Measurements from ENCODE around the gene LHFPL6. TPM values are rescaled to one million over a fixed set of nuclear protein-coding genes. Genes with fewer than 3 reads are reported as not detected.
A peak's percentile ranks its signal among the peaks of the same experiment; 100 is the strongest.

The LHFPL6 gene
- total and polyA plus RNA-seq, 11 donors = 34.4 to 74.4 (median 53.2) TPM

DNA sequence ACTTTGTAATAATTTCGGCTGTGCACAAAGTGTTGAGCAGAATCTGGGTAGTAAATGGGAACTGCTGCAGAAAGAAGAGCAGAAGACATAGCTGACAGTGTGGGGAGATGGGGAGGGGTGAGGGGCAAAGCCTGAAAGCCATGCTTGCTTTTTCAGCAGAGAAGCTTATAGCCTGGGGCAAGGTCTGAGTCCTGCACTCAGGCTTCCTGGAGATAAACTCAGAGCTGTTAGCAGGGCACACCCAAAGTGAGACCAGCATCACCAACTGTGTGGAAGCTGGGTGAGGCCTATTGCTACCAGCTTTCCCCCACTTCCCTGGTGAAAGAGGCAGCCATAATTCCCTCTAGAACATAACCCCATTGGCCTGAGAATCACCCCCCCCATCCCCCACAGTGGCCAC is 15.6 kb upstream of the LHFPL6 start:
- H3K36me3 ChIP-seq = no peaks in the 10 kb centered on the region
- TF ChIP-seq, protein P1, sequence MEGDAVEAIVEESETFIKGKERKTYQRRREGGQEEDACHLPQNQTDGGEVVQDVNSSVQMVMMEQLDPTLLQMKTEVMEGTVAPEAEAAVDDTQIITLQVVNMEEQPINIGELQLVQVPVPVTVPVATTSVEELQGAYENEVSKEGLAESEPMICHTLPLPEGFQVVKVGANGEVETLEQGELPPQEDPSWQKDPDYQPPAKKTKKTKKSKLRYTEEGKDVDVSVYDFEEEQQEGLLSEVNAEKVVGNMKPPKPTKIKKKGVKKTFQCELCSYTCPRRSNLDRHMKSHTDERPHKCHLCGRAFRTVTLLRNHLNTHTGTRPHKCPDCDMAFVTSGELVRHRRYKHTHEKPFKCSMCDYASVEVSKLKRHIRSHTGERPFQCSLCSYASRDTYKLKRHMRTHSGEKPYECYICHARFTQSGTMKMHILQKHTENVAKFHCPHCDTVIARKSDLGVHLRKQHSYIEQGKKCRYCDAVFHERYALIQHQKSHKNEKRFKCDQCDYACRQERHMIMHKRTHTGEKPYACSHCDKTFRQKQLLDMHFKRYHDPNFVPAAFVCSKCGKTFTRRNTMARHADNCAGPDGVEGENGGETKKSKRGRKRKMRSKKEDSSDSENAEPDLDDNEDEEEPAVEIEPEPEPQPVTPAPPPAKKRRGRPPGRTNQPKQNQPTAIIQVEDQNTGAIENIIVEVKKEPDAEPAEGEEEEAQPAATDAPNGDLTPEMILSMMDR (IDR thresholded peaks at IDR 0.05) = no peak
- TF ChIP-seq POLR2A (IDR thresholded peaks at IDR 0.05) = no peak
- no peak overlapping the region for H3K27ac ChIP-seq
- peaks cover 0 to 10% (median 0%) of the 10 kb centered on the region in 12 donors for H3K4me1 ChIP-seq
- H3K4me3 ChIP-seq = no peak overlapping the region
- no peaks in the 10 kb centered on the region for H3K9me3 ChIP-seq
- no peak for DNase-seq
- no peak for ATAC-seq
- intact Hi-C loops (cut with DNase I) = loop anchor here in 4 of 10 donors (5.0 kb wide), 4 partner anchors 346 to 571 kb away; no protein-coding TSS in a partner anchor
- no peaks in the 10 kb centered on the region for H3K27me3 ChIP-seq
- 60 to 79% (median 72%) methylated on average over 1 of the region's 1 CpG for WGBS, 4 donors

DNA sequence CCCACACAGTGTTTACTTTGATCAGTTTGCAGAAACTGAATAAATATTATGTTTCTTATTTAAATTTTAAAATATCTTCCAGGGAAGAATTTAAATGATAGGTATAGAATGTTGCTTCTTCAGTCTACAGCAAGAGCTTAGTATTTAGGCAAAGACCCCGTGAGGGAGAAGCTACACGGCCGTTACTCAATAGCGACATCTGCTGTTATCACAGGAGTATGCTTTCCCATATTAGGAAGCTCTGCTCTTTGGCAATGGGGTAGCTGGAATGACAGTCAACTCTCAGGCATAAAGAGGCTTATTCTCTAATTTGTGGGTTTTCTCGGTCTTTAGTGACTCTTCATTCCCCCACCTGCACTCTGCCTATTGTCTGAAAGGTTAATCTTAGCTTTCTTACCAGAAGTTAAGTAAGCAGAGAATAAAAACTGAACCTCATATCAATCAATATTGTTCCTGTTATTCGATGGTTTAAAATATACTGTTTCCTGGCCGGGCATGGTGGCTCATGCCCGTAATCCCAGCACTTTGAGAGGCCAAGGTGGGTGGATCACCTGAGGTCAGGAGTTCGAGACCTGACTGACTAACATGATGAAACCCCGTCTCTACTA is 13.2 kb upstream of the LHFPL6 start:
- TF ChIP-seq, protein P1 (IDR thresholded peaks at IDR 0.05) = peak; percentile 84 to 98 (median 91)
- no peak for TF ChIP-seq POLR2A (IDR thresholded peaks at IDR 0.05)
- peaks cover 0 to 10% (median 0%) of the 10 kb centered on the region in 12 donors for H3K4me1 ChIP-seq
- H3K9me3 ChIP-seq = no peaks in the 10 kb centered on the region
- no peak overlapping the region for H3K27ac ChIP-seq
- H3K27me3 ChIP-seq = no peaks in the 10 kb centered on the region
- peak in 4 of 5 donors; percentile 29 to 57 (median 46) for DNase-seq
- H3K36me3 ChIP-seq = no peaks in the 10 kb centered on the region
- intact Hi-C loops (cut with DNase I) = loop anchor here in 5 of 10 donors (2.0 to 5.0 kb wide), 6 partner anchors 344 to 569 kb away; no protein-coding TSS in a partner anchor
- ATAC-seq = peak in 3 of 4 donors; percentile 83 to 88 (median 85)
- 35 to 38% (median 37%) methylated on average over 10 of the region's 10 CpGs for WGBS, 4 donors
- no peak overlapping the region for H3K4me3 ChIP-seq

DNA sequence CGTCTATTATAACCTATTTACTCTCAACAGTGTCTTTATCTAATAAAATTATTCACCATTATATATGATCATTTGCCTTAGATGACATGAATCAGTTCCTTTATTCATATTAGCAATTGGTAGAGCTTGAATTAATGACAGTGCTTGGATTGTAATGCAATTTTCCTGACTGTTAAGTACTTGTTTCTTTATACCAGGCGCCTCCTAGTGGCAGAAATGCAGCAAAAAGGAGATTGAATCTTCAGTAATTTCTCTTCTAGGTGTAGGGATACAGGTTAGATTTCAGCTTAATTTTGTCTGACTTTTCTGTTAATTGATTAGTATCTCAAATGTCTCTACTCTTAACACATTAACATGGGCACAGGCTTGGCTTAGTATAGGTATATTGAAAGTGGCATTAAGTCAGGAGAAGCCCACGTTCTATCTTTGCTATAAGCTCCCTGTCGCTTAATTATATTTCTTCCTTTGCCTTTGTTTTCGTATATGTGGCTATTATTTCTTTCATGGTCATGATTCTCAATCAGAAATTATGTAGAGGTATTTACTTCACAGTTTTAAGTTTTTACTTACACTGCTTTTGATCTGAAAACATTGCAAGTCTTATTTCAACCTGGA is 9.1 kb upstream of the LHFPL6 start:
- ATAC-seq (peak in 2 of 4 donors; percentile 43 to 56), DNase-seq (peak in 4 of 5 donors; percentile 54 to 74 (median 70))
- intact Hi-C loops (cut with DNase I) = loop anchor here in 8 of 10 donors (1.0 to 5.0 kb wide), 8 partner anchors 265 to 561 kb away; no protein-coding TSS in a partner anchor
- H3K4me3 ChIP-seq = no peak overlapping the region
- H3K4me1 ChIP-seq = peaks cover 0 to 10% (median 0%) of the 10 kb centered on the region in 12 donors
- 56 to 66% (median 63%) methylated on average over 5 of the region's 5 CpGs for WGBS, 4 donors
- no peak overlapping the region for H3K27ac ChIP-seq
- TF ChIP-seq, protein P1 (IDR thresholded peaks at IDR 0.05) = peak; percentile 71 to 95 (median 87)
- no peak for TF ChIP-seq POLR2A (IDR thresholded peaks at IDR 0.05)
- H3K9me3 ChIP-seq = no peaks in the 10 kb centered on the region
- no peaks in the 10 kb centered on the region for H3K36me3 ChIP-seq
- no peaks in the 10 kb centered on the region for H3K27me3 ChIP-seq

DNA sequence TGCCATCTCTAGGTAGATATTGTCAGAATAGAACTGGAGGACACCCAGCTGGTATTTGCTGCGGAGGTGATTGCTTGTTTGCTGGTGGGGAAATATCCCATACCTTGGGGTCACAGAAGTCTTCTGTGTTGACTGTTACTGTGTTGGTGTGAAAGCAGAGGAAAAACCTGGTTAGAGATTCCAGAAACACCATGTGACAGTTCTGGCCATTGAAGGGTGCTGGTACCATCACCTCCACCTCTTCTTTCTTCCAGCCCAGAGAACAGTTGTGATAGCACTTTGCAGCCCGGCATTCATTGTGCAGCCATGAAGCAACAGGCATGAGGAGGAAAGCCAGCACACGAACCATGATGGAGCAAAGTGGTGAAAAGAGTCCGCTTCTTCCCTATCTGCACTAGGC is 4.9 kb upstream of the LHFPL6 start:
- DNase-seq = no peak
- intact Hi-C loops (cut with DNase I) = loop anchor here in 1 of 10 donors (10.0 kb wide), 1 partner anchor 263 kb away; no protein-coding TSS in a partner anchor
- no peak overlapping the region for H3K27ac ChIP-seq
- H3K36me3 ChIP-seq = no peaks in the 10 kb centered on the region
- H3K27me3 ChIP-seq = peaks cover 0 to 6% (median 0%) of the 10 kb centered on the region in 9 donors
- H3K4me1 ChIP-seq = peaks cover 0 to 12% (median 3%) of the 10 kb centered on the region in 12 donors
- no peak for TF ChIP-seq POLR2A (IDR thresholded peaks at IDR 0.05)
- TF ChIP-seq, protein P1 (IDR thresholded peaks at IDR 0.05) = no peak
- WGBS, 4 donors = 96 to 98% (median 97%) methylated on average over 4 of the region's 4 CpGs
- H3K9me3 ChIP-seq = no peaks in the 10 kb centered on the region
- ATAC-seq = no peak
- H3K4me3 ChIP-seq = no peak overlapping the region
